ENCODE results near the gene LYPLAL1. TPM values are rescaled to one million over a fixed set of nuclear protein-coding genes. Genes with fewer than 3 reads are reported as not detected.

LYPLAL1 gene
- total and polyA plus RNA-seq, 2 of the 8 experiments (the other 6 are each of a cell fraction or from before 2014, with no cell fraction given): 6.3 to 23.8 TPM

DNA sequence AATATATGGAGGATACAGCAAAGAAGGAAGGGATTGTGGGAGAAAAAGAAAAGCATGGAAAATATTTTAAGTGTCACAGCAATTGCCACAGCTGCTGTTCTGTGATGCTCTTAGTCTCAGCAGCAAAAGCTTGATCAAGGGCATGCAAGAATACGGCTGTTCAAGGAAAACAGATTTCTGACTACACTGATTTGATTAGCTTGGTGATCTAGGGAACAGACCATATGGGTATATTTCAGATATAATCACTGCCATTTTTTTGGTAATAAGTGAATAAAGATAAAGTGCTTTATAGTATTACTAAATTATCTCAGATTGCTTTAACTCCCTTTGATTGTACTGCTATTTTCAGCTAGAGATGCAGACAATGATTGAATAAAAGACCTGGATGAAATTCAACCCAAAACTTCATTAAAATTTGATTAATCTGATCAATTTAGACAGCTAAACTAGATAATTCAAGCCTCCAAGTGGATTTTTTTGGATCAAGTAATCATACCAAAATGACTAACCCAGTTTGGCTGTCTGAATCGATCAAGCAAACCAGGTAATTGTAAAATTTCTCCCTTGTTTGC, 33.3 kb upstream of the LYPLAL1 start:
- Histone ChIP-seq H3K56ac (replicated peaks; ENCODE audit: insufficient read length, low read depth, low read length) (no peak overlapping the region), H3K18ac (ENCODE audit: extremely low read depth, low read length) (no peak overlapping the region), H3K4me1 (replicated peaks in 1 of 4; ENCODE audit: control insufficient read depth in 3 of 4, insufficient read depth in 4 of 4, low read length in 3 of 4) (no peaks in the 10 kb centered on the region), H3K79me2 (ENCODE audit: control insufficient read depth in 1 of 2, insufficient read depth in 2 of 2, low read length in 2 of 2) (no peaks in the 10 kb centered on the region), H3K79me1 (ENCODE audit: low read depth, low read length) (no peaks in the 10 kb centered on the region), H4K5ac (ENCODE audit: insufficient read length, low read depth, low read length) (no peak overlapping the region), H2BK5ac (ENCODE audit: low read depth, low read length) (no peak overlapping the region), H4K20me1 (replicated peaks in 1 of 2; ENCODE audit: control insufficient read depth in 1 of 2, insufficient read depth in 2 of 2, low read length in 2 of 2) (no peaks in the 10 kb centered on the region), H3K4ac (replicated peaks; ENCODE audit: insufficient read length, low read depth, low read length) (no peak overlapping the region), H4K8ac (ENCODE audit: extremely low read depth, insufficient read depth, low read length) (no peak overlapping the region), H3K36me3 (ENCODE audit: control insufficient read depth in 2 of 4, insufficient read depth in 4 of 4, low read length in 3 of 4) (no peaks in the 10 kb centered on the region), H2AFZ (ENCODE audit: low read length) (no peak overlapping the region), H2BK120ac (replicated peaks; ENCODE audit: low read depth, low read length) (no peak overlapping the region), H3K9ac (replicated peaks in 1 of 4; ENCODE audit: extremely low read depth in 1 of 4, low read depth in 3 of 4, low read length in 3 of 4) (peak overlapping the region in 1 of 4 experiments; percentile 8; a peak in 1 of 7 replicates), H3K23ac (ENCODE audit: insufficient read length) (no peak overlapping the region), H3K4me2 (ENCODE audit: insufficient read depth in 1 of 2, low read depth in 2 of 2, low read length in 2 of 2) (no peak overlapping the region), H3K23me2 (ENCODE audit: low read depth, low read length) (no peaks in the 10 kb centered on the region), H3K9me3 (ENCODE audit: insufficient read depth in 2 of 2, low read depth in 1 of 2, low read length in 1 of 2) (no peaks in the 10 kb centered on the region), H3K27me3 (replicated peaks in 1 of 4; ENCODE audit: control insufficient read depth in 3 of 4, extremely low read depth in 1 of 4, insufficient read depth in 3 of 4, low read length in 3 of 4) (no peaks in the 10 kb centered on the region), H2BK20ac (ENCODE audit: low read length) (no peak overlapping the region), H2AK5ac (ENCODE audit: low read depth, low read length) (no peak overlapping the region), H3K14ac (ENCODE audit: insufficient read length) (no peak overlapping the region), H2BK15ac (ENCODE audit: low read length) (no peak overlapping the region), H3K4me3 (ENCODE audit: extremely low read depth in 1 of 4, insufficient read depth in 2 of 4, low read depth in 3 of 4, low read length in 4 of 4) (no peak overlapping the region), H2BK12ac (ENCODE audit: low read depth, low read length) (no peak overlapping the region), H3K27ac (ENCODE audit: low read depth, low read length) (no peak overlapping the region), H4K91ac (replicated peaks; ENCODE audit: insufficient read length, low read length) (no peak overlapping the region)
- no peak for TF ChIP-seq TEAD4 (IDR thresholded peaks at IDR 0.05; ENCODE audit: low read depth, low read length)
- ChIA-PET POLR2A (ENCODE audit: partially characterized antibody) (no interaction called here), CTCF (ENCODE audit: partially characterized antibody) (interaction anchor here (1.0 kb wide), 1 partner anchor 11 kb away, joined by 3 read pairs; no protein-coding TSS in a partner anchor)
- WGBS, 2 experiments (ENCODE audit: extremely low coverage in 1 of 2, insufficient coverage in 1 of 2, insufficient read length in 1 of 2, insufficient replicate concordance in 2 of 2, low coverage in 1 of 2, low lambda C conversion rate in 2 of 2, missing lambda C conversion rate in 1 of 2): 49% methylated on average over 2 of the region's 2 CpGs; no CpG with 5 or more reads in 1 of the 2 experiments
- DNase-seq (ENCODE audit: low read depth in 1 of 2, low spot score in 2 of 2) (no peak), FAIRE-seq (no peak)

Data from H1 (cell line).